Trophoblast cell (in vitro differentiated cells and primary cell): ENCODE data around the gene ALK.

ENCODE experiments used
- DNase-seq, 2 donors: peaks; one replicate each; pipeline ENCODE4 v3.0.0-alpha.2; 2016
- H2AFZ ChIP-seq: 2 replicates; pipeline ENCODE4 v1.6.1; 2013; ENCODE audit warnings: low read length, moderate library complexity, mild to moderate bottlenecking; ENCODE audit not compliant: insufficient read depth, poor library complexity
- H2AK5ac ChIP-seq: 2 replicates; pipeline ENCODE4 v1.6.1; 2013; ENCODE audit warnings: mild to moderate bottlenecking, low read length
- H2BK120ac ChIP-seq: 2 replicates; pipeline ENCODE4 v1.6.1; 2013; ENCODE audit warnings: low read length, mild to moderate bottlenecking, moderate library complexity; ENCODE audit not compliant: insufficient read depth, poor library complexity
- H2BK12ac ChIP-seq: 2 replicates; pipeline ENCODE4 v1.6.1; 2013; ENCODE audit warnings: mild to moderate bottlenecking, low read length, moderate library complexity
- H2BK5ac ChIP-seq: 2 replicates; pipeline ENCODE4 v1.6.1; 2013; ENCODE audit warnings: low read length, low read depth, moderate library complexity, mild to moderate bottlenecking; ENCODE audit not compliant: poor library complexity
- H3K14ac ChIP-seq: 2 replicates; pipeline ENCODE4 v1.6.1; 2013; ENCODE audit warnings: mild to moderate bottlenecking, low read length
- H3K18ac ChIP-seq: 2 replicates; pipeline ENCODE4 v1.6.1; 2013; ENCODE audit warnings: mild to moderate bottlenecking, low read length
- H3K23ac ChIP-seq: 2 replicates; pipeline ENCODE4 v1.6.1; 2013; ENCODE audit warnings: low read length
- H3K27ac ChIP-seq: 2 replicates; pipeline ENCODE4 v1.5.1; 2013; ENCODE audit warnings: low read depth, mild to moderate bottlenecking, inconsistent platforms, low read length, moderate library complexity
- H3K27me3 ChIP-seq: 2 replicates; pipeline ENCODE4 v1.6.1; 2013; ENCODE audit warnings: inconsistent platforms, mild to moderate bottlenecking, low read length, moderate library complexity; ENCODE audit not compliant: insufficient read depth
- H3K36me3 ChIP-seq, 2 experiments: 1 replicate in 1 of 2; 2 replicates in 1 of 2; pipeline ENCODE4 v1.6.1; 2013; ENCODE audit warnings: low read length in 2 of 2, mild to moderate bottlenecking in 2 of 2, moderate library complexity in 1 of 2; ENCODE audit not compliant: insufficient read depth in 2 of 2, control insufficient read depth in 1 of 2
- H3K4ac ChIP-seq: 2 replicates; pipeline ENCODE4 v1.6.1; 2013; ENCODE audit warnings: low read depth, mild to moderate bottlenecking, low read length, moderate library complexity
- H3K4me1 ChIP-seq, 2 experiments: 1 replicate in 1 of 2; 2 replicates in 1 of 2; pipeline ENCODE4 v1.6.1; 2013; ENCODE audit warnings: low read length in 2 of 2, mild to moderate bottlenecking in 2 of 2, moderate library complexity in 1 of 2; ENCODE audit not compliant: insufficient read depth in 2 of 2, control insufficient read depth in 1 of 2
- H3K4me2 ChIP-seq: 2 replicates; pipeline ENCODE4 v1.6.1; 2013; ENCODE audit warnings: inconsistent platforms, mild to moderate bottlenecking, low read length, moderate library complexity
- H3K4me3 ChIP-seq: 2 replicates; pipeline ENCODE4 v1.5.1; 2013; ENCODE audit warnings: mild to moderate bottlenecking, low read depth, low read length, inconsistent platforms
- H3K79me1 ChIP-seq: one replicate; pipeline ENCODE4 v1.6.1; 2013; ENCODE audit warnings: low read length
- H3K79me2 ChIP-seq: 2 replicates; pipeline ENCODE4 v1.6.1; 2013; ENCODE audit warnings: low read length, mild to moderate bottlenecking; ENCODE audit not compliant: control insufficient read depth, insufficient read depth, poor library complexity
- H3K9ac ChIP-seq: 2 replicates; pipeline ENCODE4 v1.6.1; 2013; ENCODE audit warnings: mild to moderate bottlenecking, low read length
- H3K9me3 ChIP-seq: 2 replicates; pipeline ENCODE4 v1.6.1; 2013; ENCODE audit warnings: low read depth, mild to moderate bottlenecking, control low read depth, inconsistent platforms, low read length; ENCODE audit not compliant: insufficient read depth
- H4K12ac ChIP-seq: 2 replicates; pipeline ENCODE4 v1.6.1; 2013; ENCODE audit warnings: low read depth, mild to moderate bottlenecking, low read length, moderate library complexity
- H4K8ac ChIP-seq: 2 replicates; pipeline ENCODE4 v1.6.1; 2013; ENCODE audit warnings: low read depth, mild to moderate bottlenecking, low read length, moderate library complexity
- H4K91ac ChIP-seq: one replicate; pipeline ENCODE4 v1.6.1; 2013; ENCODE audit warnings: low read depth, mild to moderate bottlenecking, low read length, moderate library complexity
- WGBS: extraction: QIAGEN DNeasy Blood & Tissue Kit; methylation state at CpG from one replicate; pipeline ENCODE4 v1.1.7; 2013; ENCODE audit warnings: missing lambda C conversion rate; ENCODE audit not compliant: insufficient read length, insufficient coverage; ENCODE audit errors: extremely low coverage; 5-methylcytosine and 5-hydroxymethylcytosine counted together

Gene ALK

GRCh38 chr2:29733213-29733612 is 188.2 kb downstream of the ALK start:
- Histone ChIP-seq H2BK5ac (no peak overlapping the region), H2BK120ac (no peak overlapping the region), H3K4me2 (no peak overlapping the region), H3K23ac (no peak overlapping the region), H3K4me1 (no peaks in the 10 kb centered on the region), H3K4ac (no peak overlapping the region), H3K14ac (no peak overlapping the region), H3K79me2 (no peaks in the 10 kb centered on the region), H3K4me3 (no peak overlapping the region), H4K8ac (no peak overlapping the region), H3K9me3 (no peaks in the 10 kb centered on the region), H4K91ac (no peak overlapping the region), H2BK12ac (no peak overlapping the region), H3K18ac (no peak overlapping the region), H3K36me3 (no peaks in the 10 kb centered on the region), H2AK5ac (no peak overlapping the region), H3K27me3 (no peaks in the 10 kb centered on the region), H3K9ac (no peak overlapping the region), H3K79me1 (no peaks in the 10 kb centered on the region), H3K27ac (no peak overlapping the region), H4K12ac (no peak overlapping the region), H2AFZ (no peak overlapping the region)
- no peak for DNase-seq
- no CpG with 5 or more reads among the region's 1 CpG for WGBS

- no peak overlapping the region for H3K4ac ChIP-seq
- WGBS = no CpG with 5 or more reads among the region's 2 CpGs
- H3K4me1 ChIP-seq = no peaks in the 10 kb centered on the region
- no peak overlapping the region for H2BK120ac ChIP-seq
- no peaks in the 10 kb centered on the region for H3K27me3 ChIP-seq
- H3K79me1 ChIP-seq = no peaks in the 10 kb centered on the region
- no peak overlapping the region for H3K4me2 ChIP-seq
- DNase-seq = no peak
- H3K18ac ChIP-seq = no peak overlapping the region
- no peak overlapping the region for H4K8ac ChIP-seq
- H3K9me3 ChIP-seq = no peaks in the 10 kb centered on the region
- no peaks in the 10 kb centered on the region for H3K36me3 ChIP-seq
- no peak overlapping the region for H4K91ac ChIP-seq
- no peak overlapping the region for H3K23ac ChIP-seq
- no peaks in the 10 kb centered on the region for H3K79me2 ChIP-seq
- H2AK5ac ChIP-seq = no peak overlapping the region
- H2AFZ ChIP-seq = no peak overlapping the region
- H3K14ac ChIP-seq = no peak overlapping the region
- no peak overlapping the region for H4K12ac ChIP-seq
- H3K27ac ChIP-seq = no peak overlapping the region
- no peak overlapping the region for H3K4me3 ChIP-seq
- no peak overlapping the region for H2BK5ac ChIP-seq
- no peak overlapping the region for H3K9ac ChIP-seq
- H2BK12ac ChIP-seq = no peak overlapping the region
These were observed 189.4 kb downstream of the ALK start for GRCh38 chr2:29731948-29732347.

- DNase-seq = no peak
- no peak overlapping the region for H3K9ac ChIP-seq
- WGBS = no CpG with 5 or more reads among the region's 7 CpGs
- H3K18ac ChIP-seq = no peak overlapping the region
- H3K27me3 ChIP-seq = no peaks in the 10 kb centered on the region
- H3K36me3 ChIP-seq = no peaks in the 10 kb centered on the region
- no peak overlapping the region for H3K4me2 ChIP-seq
- H2BK5ac ChIP-seq = no peak overlapping the region
- no peak overlapping the region for H2AK5ac ChIP-seq
- no peak overlapping the region for H2BK12ac ChIP-seq
- no peak overlapping the region for H3K4ac ChIP-seq
- H3K79me2 ChIP-seq = no peaks in the 10 kb centered on the region
- no peak overlapping the region for H3K4me3 ChIP-seq
- H4K8ac ChIP-seq = no peak overlapping the region
- no peak overlapping the region for H4K12ac ChIP-seq
- H3K23ac ChIP-seq = no peak overlapping the region
- H4K91ac ChIP-seq = no peak overlapping the region
- H3K4me1 ChIP-seq = no peaks in the 10 kb centered on the region
- no peak overlapping the region for H2AFZ ChIP-seq
- H3K79me1 ChIP-seq = no peaks in the 10 kb centered on the region
- H3K14ac ChIP-seq = no peak overlapping the region
- no peak overlapping the region for H2BK120ac ChIP-seq
- no peaks in the 10 kb centered on the region for H3K9me3 ChIP-seq
- no peak overlapping the region for H3K27ac ChIP-seq
These were observed 191.5 kb downstream of the ALK start for GRCh38 chr2:29729932-29730331.

GRCh38 chr2:29729401-29729800 is 192.0 kb downstream of the ALK start:
- Histone ChIP-seq H4K8ac (no peak overlapping the region), H3K79me2 (no peaks in the 10 kb centered on the region), H3K4me2 (no peak overlapping the region), H3K18ac (no peak overlapping the region), H3K27me3 (no peaks in the 10 kb centered on the region), H2BK120ac (no peak overlapping the region), H3K23ac (no peak overlapping the region), H3K4me1 (no peaks in the 10 kb centered on the region), H2BK12ac (no peak overlapping the region), H3K4me3 (no peak overlapping the region), H3K4ac (no peak overlapping the region), H4K91ac (no peak overlapping the region), H2BK5ac (no peak overlapping the region), H4K12ac (no peak overlapping the region), H3K36me3 (no peaks in the 10 kb centered on the region), H3K27ac (no peak overlapping the region), H3K79me1 (no peaks in the 10 kb centered on the region), H3K9ac (no peak overlapping the region), H2AFZ (no peak overlapping the region), H3K9me3 (no peaks in the 10 kb centered on the region), H3K14ac (no peak overlapping the region), H2AK5ac (no peak overlapping the region)
- no CpG with 5 or more reads among the region's 7 CpGs for WGBS
- DNase-seq = no peak
